HCT116 (cell line): ENCODE results near the gene LIMK2. TPM values are rescaled to one million over a fixed set of nuclear protein-coding genes. Genes with fewer than 3 reads are reported as not detected.

Experiments
- ATAC-seq: fragments of 200-7000 bp; cut with Tn5 transposase; 2 replicates; pipeline ENCODE4 v1.9.1; 2020; ENCODE audit warnings: mild to moderate bottlenecking, moderate library complexity
- BruUV-seq: library from RNA; stranded (reverse); fragments of 400-500 nt; replicated peaks from 2 replicates; lab custom pipeline; 2021; lab: Mats Ljungman, UMichigan
- CTCF ChIA-PET: fragments of 300-600 bp; sonication (Branson Sonifier 250); formaldehyde crosslinking; loops from one replicate; lab custom pipeline; 2021; ENCODE audit warnings: antibody characterized with exemption; lab: Charles Lee
- POLR2A ChIA-PET: fragments of 300-600, 350-600 bp; sonication (Branson Sonifier 250); formaldehyde crosslinking; loops from one replicate; lab custom pipeline; 2021; ENCODE audit warnings: antibody characterized with exemption; lab: Charles Lee
- RAD21 ChIA-PET, 2 experiments: fragments of 300-600 bp; sonication (Branson Sonifier 250); formaldehyde crosslinking; loops; one replicate each; lab custom pipeline; 2023; ENCODE audit warnings: low total read pairs in 2 of 2; ENCODE audit not compliant: uncharacterized antibody in 2 of 2, unreplicated experiment in 2 of 2, low non-redundant PET in 1 of 2; lab: Charles Lee
- DNase-seq: peaks from one replicate; pipeline ENCODE4 v3.0.0-alpha.2; 2010; ENCODE audit warnings: low read depth, low spot score
- H2AFZ ChIP-seq: fragments of 200-600 bp; shearing (Covaris generic), sonication (generic); 2 replicates; pipeline ENCODE4 v1.6.1; 2017; ENCODE audit warnings: low read depth, mixed run types, mixed read lengths, antibody characterized with exemption, low read length; ENCODE audit not compliant: poor library complexity, severe bottlenecking
- H3K27ac ChIP-seq: 2 replicates; pipeline ENCODE4 v1.5.1; 2012; ENCODE audit warnings: low read depth, low read length
- H3K27me3 ChIP-seq: fragments of 200-600 bp; sonication (generic); 2 replicates; pipeline ENCODE4 v1.6.1; 2016; ENCODE audit warnings: mixed run types, low read length, mixed read lengths; ENCODE audit not compliant: insufficient read depth
- H3K36me3 ChIP-seq, 2 experiments: fragments of 200-500 bp in 1 of 2; fragments of 200-600 bp in 1 of 2; sonication (Bioruptor generic) in 1 of 2; sonication (generic) in 1 of 2; 2 replicates each; pipeline versions ENCODE4 v1.5.1 to v1.6.1; 2014 to 2016; ENCODE audit warnings: low read length in 2 of 2, inconsistent platforms in 1 of 2, mixed read lengths in 1 of 2, mixed run types in 1 of 2; ENCODE audit not compliant: insufficient read depth in 2 of 2, control insufficient read depth in 1 of 2
- H3K4me1 ChIP-seq, 2 experiments: fragments of 200-600 bp in 1 of 2; sonication (generic) in 1 of 2; 2 replicates each; pipeline versions ENCODE4 v1.5.1 to v1.6.1; 2012 to 2017; ENCODE audit warnings: low read length in 2 of 2, inconsistent platforms in 1 of 2, mild to moderate bottlenecking in 1 of 2, mixed read lengths in 1 of 2, mixed run types in 1 of 2, moderate library complexity in 1 of 2; ENCODE audit not compliant: insufficient read depth in 2 of 2, control insufficient read depth in 1 of 2
- H3K4me2 ChIP-seq: fragments of 200-600 bp; sonication (generic); 2 replicates; pipeline ENCODE4 v1.6.1; 2017; ENCODE audit warnings: mixed run types, low read length, mixed read lengths
- H3K4me3 ChIP-seq, 2 experiments: fragments of 200-600 bp in 1 of 2; sonication (generic) in 1 of 2; replicated peaks in 1 of 2; 2 replicates each; pipeline ENCODE4 v1.5.1; 2011 to 2016; ENCODE audit warnings: low read length in 2 of 2, control low read depth in 1 of 2, low read depth in 1 of 2, mild to moderate bottlenecking in 1 of 2, mixed read lengths in 1 of 2, mixed run types in 1 of 2
- H3K79me2 ChIP-seq: fragments of 200-600 bp; sonication (generic); 2 replicates; pipeline ENCODE4 v1.6.1; 2017; ENCODE audit warnings: mild to moderate bottlenecking, mixed run types, low read length, moderate library complexity, mixed read lengths; ENCODE audit not compliant: insufficient read depth
- H3K9ac ChIP-seq: fragments of 200-600 bp; sonication (generic); 2 replicates; pipeline ENCODE4 v1.6.1; 2016; ENCODE audit warnings: low read length, mixed read lengths
- H3K9me2 ChIP-seq: fragments of 200-600 bp; sonication (generic), shearing (Covaris generic); 2 replicates; pipeline ENCODE4 v1.6.1; 2017; ENCODE audit warnings: mixed run types, mild to moderate bottlenecking, moderate library complexity; ENCODE audit not compliant: insufficient read depth
- H3K9me3 ChIP-seq, 2 experiments: fragments of 200-500 bp in 1 of 2; fragments of 200-600 bp in 1 of 2; sonication (Bioruptor generic) in 1 of 2; sonication (generic) in 1 of 2; 2 replicates each; pipeline ENCODE4 v1.6.1; 2014 to 2017; ENCODE audit warnings: low read length in 2 of 2, mixed read lengths in 2 of 2, inconsistent platforms in 1 of 2, low read depth in 1 of 2, mild to moderate bottlenecking in 1 of 2, mixed run types in 1 of 2, moderate library complexity in 1 of 2; ENCODE audit not compliant: control insufficient read depth in 1 of 2, insufficient read depth in 1 of 2
- H4K20me1 ChIP-seq: fragments of 200-600 bp; sonication (generic), shearing (Covaris generic); 2 replicates; pipeline ENCODE4 v1.6.1; 2017; ENCODE audit warnings: mixed run types, mild to moderate bottlenecking, moderate library complexity; ENCODE audit not compliant: insufficient read depth
- CBX3 ChIP-seq: IDR thresholded peaks from 2 replicates; pipeline ENCODE4 v1.6.1; 2012; ENCODE audit warnings: low read depth
- EZH2 ChIP-seq: fragments of 200-600 bp; sonication (generic); IDR thresholded peaks from 2 replicates; pipeline ENCODE4 v1.6.1; 2017; ENCODE audit warnings: antibody characterized with exemption, mixed run types
- EZH2phosphoT487 ChIP-seq: fragments of 200-600 bp; IDR thresholded peaks from 2 replicates; pipeline ENCODE4 v1.6.1; 2018; ENCODE audit warnings: antibody characterized with exemption, borderline replicate concordance
- FOSL1 ChIP-seq: IDR thresholded peaks from 2 replicates; pipeline ENCODE4 v1.6.1; 2012; ENCODE audit warnings: low read depth
- JUND ChIP-seq: IDR thresholded peaks from 2 replicates; pipeline ENCODE4 v1.6.1; 2012
- POLR2A ChIP-seq: IDR thresholded peaks from 2 replicates; pipeline ENCODE4 v1.7.0; 2011; ENCODE audit warnings: borderline replicate concordance; ENCODE audit not compliant: insufficient read depth, insufficient read length; ENCODE audit errors: extremely low read depth
- POLR2AphosphoS5 ChIP-seq: IDR thresholded peaks from 2 replicates; pipeline ENCODE4 v1.6.1; 2011; ENCODE audit warnings: mild to moderate bottlenecking, low read depth, low read length, moderate library complexity
- SRF ChIP-seq: IDR thresholded peaks from 2 replicates; pipeline ENCODE4 v1.6.1; 2012; ENCODE audit warnings: low read depth
- YY1 ChIP-seq: IDR thresholded peaks from 2 replicates; pipeline ENCODE4 v1.6.1; 2011; ENCODE audit warnings: low read length, low read depth, moderate library complexity, mild to moderate bottlenecking; ENCODE audit not compliant: insufficient replicate concordance; ENCODE audit errors: extremely low read depth
- intact Hi-C: fragments of 100-400 bp; cut with micrococcal nuclease; formaldehyde crosslinking; loops from 2 replicates; pipeline ENCODE4 v1.10.0; 2022
- total RNA-seq: library from RNA; stranded (reverse); gene quantifications from one replicate; pipeline ENCODE4 v1.2.1, GENCODE V29; 2021; ENCODE audit not compliant: unreplicated experiment
- TF ChIP-seq, protein P1 (sequence below): IDR thresholded peaks from 2 replicates; pipeline ENCODE4 v1.6.1; 2011; ENCODE audit warnings: mild to moderate bottlenecking, low read length, moderate library complexity; ENCODE audit not compliant: insufficient replicate concordance; ENCODE audit errors: extremely low read depth
- TF ChIP-seq, protein P2 (sequence below): IDR thresholded peaks from 2 replicates; pipeline ENCODE4 v1.6.1; 2012; ENCODE audit warnings: low read depth
- TF ChIP-seq, protein P3 (sequence below): IDR thresholded peaks from 2 replicates; pipeline ENCODE4 v1.6.1; 2012

Gene LIMK2
- total RNA-seq, 1 experiment from 2014 or later: 21.9 TPM

DNA sequence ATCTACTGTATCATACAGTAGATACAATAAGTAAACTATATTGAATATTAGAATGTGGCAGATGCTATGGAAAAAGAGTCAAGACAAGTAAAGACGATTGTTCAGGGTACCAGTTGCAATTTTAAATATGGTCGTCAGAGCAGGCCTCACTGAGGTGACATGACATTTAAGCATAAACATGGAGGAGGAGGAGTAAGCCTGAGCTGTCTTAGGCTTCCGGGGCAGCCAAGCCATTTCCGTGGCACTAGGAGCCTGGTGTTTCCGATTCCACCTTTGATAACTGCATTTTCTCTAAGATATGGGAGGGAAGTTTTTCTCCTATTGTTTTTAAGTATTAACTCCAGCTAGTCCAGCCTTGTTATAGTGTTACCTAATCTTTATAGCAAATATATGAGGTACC is 65.6 kb downstream of the LIMK2 start:
- CTCF ChIA-PET: no interaction called here
- H3K36me3 ChIP-seq: peaks cover 9 to 11% of the 10 kb centered on the region in 2 experiments; a peak in 3 of 4 replicates

DNA sequence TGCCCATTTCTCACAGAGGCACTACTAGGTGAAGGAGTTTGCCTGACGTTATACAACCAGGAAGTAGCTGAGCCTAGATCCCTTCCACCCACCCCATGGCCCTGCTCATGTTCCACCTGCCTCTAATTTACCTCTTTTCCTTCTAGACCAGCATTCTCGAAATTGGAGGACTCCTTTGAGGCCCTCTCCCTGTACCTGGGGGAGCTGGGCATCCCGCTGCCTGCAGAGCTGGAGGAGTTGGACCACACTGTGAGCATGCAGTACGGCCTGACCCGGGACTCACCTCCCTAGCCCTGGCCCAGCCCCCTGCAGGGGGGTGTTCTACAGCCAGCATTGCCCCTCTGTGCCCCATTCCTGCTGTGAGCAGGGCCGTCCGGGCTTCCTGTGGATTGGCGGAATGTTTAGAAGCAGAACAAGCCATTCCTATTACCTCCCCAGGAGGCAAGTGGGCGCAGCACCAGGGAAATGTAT is 66.1 kb downstream of the LIMK2 start:
- H3K36me3 ChIP-seq: peaks cover 9% of the 10 kb centered on the region in 2 experiments; a peak in 3 of 4 replicates
- RAD21 ChIA-PET: no interaction called here
- no peak for TF ChIP-seq SRF
- TF ChIP-seq, protein P1, sequence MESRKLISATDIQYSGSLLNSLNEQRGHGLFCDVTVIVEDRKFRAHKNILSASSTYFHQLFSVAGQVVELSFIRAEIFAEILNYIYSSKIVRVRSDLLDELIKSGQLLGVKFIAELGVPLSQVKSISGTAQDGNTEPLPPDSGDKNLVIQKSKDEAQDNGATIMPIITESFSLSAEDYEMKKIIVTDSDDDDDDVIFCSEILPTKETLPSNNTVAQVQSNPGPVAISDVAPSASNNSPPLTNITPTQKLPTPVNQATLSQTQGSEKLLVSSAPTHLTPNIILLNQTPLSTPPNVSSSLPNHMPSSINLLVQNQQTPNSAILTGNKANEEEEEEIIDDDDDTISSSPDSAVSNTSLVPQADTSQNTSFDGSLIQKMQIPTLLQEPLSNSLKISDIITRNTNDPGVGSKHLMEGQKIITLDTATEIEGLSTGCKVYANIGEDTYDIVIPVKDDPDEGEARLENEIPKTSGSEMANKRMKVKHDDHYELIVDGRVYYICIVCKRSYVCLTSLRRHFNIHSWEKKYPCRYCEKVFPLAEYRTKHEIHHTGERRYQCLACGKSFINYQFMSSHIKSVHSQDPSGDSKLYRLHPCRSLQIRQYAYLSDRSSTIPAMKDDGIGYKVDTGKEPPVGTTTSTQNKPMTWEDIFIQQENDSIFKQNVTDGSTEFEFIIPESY: no peak
- TF ChIP-seq JUND: no peak
- no peak for TF ChIP-seq YY1
- no peak for TF ChIP-seq EZH2phosphoT487
- no peak for TF ChIP-seq FOSL1
- TF ChIP-seq, protein P2, sequence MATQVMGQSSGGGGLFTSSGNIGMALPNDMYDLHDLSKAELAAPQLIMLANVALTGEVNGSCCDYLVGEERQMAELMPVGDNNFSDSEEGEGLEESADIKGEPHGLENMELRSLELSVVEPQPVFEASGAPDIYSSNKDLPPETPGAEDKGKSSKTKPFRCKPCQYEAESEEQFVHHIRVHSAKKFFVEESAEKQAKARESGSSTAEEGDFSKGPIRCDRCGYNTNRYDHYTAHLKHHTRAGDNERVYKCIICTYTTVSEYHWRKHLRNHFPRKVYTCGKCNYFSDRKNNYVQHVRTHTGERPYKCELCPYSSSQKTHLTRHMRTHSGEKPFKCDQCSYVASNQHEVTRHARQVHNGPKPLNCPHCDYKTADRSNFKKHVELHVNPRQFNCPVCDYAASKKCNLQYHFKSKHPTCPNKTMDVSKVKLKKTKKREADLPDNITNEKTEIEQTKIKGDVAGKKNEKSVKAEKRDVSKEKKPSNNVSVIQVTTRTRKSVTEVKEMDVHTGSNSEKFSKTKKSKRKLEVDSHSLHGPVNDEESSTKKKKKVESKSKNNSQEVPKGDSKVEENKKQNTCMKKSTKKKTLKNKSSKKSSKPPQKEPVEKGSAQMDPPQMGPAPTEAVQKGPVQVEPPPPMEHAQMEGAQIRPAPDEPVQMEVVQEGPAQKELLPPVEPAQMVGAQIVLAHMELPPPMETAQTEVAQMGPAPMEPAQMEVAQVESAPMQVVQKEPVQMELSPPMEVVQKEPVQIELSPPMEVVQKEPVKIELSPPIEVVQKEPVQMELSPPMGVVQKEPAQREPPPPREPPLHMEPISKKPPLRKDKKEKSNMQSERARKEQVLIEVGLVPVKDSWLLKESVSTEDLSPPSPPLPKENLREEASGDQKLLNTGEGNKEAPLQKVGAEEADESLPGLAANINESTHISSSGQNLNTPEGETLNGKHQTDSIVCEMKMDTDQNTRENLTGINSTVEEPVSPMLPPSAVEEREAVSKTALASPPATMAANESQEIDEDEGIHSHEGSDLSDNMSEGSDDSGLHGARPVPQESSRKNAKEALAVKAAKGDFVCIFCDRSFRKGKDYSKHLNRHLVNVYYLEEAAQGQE: no peak
- TF ChIP-seq POLR2A: no peak

More for the DNA sequence above, 65.6 kb downstream of the LIMK2 start:
- intact Hi-C loops: no loop called here
- ATAC-seq: no peak
- Histone ChIP-seq H3K9me2 (no peaks in the 10 kb centered on the region), H3K79me2 (no peaks in the 10 kb centered on the region), H4K20me1 (no peaks in the 10 kb centered on the region), H3K4me2 (no peak overlapping the region), H3K27ac (no peak overlapping the region), H3K4me1 (peaks cover 5 to 12% of the 10 kb centered on the region in 2 experiments; a peak in 3 of 4 replicates)
- TF ChIP-seq, protein P3, sequence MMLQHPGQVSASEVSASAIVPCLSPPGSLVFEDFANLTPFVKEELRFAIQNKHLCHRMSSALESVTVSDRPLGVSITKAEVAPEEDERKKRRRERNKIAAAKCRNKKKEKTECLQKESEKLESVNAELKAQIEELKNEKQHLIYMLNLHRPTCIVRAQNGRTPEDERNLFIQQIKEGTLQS: no peak
- TF ChIP-seq POLR2A (no peak), FOSL1 (no peak), EZH2 (no peak), POLR2AphosphoS5 (no peak), CBX3 (no peak), EZH2phosphoT487 (no peak)
- TF ChIP-seq, all 23 proteins: peak for 0
- Histone ChIP-seq H3K9me3 (no peaks in the 10 kb centered on the region), H3K27me3 (no peaks in the 10 kb centered on the region), H3K4me3 (no peak overlapping the region), H2AFZ (no peak overlapping the region), H3K9ac (no peak overlapping the region)
- ChIA-PET RAD21 (no interaction called here), POLR2A (no interaction called here)
- BruUV-seq: no TSS peak
- DNase-seq: no peak

More for the DNA sequence above, 66.1 kb downstream of the LIMK2 start:
- ChIA-PET POLR2A (no interaction called here), CTCF (no interaction called here)
- H3K4me3 ChIP-seq: no peak overlapping the region
- H4K20me1 ChIP-seq: no peaks in the 10 kb centered on the region
- H3K9ac ChIP-seq: no peak overlapping the region
- no peaks in the 10 kb centered on the region for H3K9me2 ChIP-seq
- no TSS peak for BruUV-seq
- H3K4me1 ChIP-seq: peaks cover 5 to 12% of the 10 kb centered on the region in 2 experiments; a peak in 3 of 4 replicates
- intact Hi-C loops: no loop called here
- H3K79me2 ChIP-seq: no peaks in the 10 kb centered on the region
- H2AFZ ChIP-seq: no peak overlapping the region
- H3K9me3 ChIP-seq: no peaks in the 10 kb centered on the region
- H3K4me2 ChIP-seq: no peak overlapping the region
- ATAC-seq: no peak
- no peak overlapping the region for H3K27ac ChIP-seq
- H3K27me3 ChIP-seq: no peaks in the 10 kb centered on the region
- DNase-seq: no peak
